CD4-positive, alpha-beta T cell treated with Interleukin-6 for 4 hours (primary cell): ENCODE measurements around the gene RECQL5.
A peak's percentile ranks its signal among the peaks of the same experiment; 100 is the strongest.

ENCODE experiments used
- DNase-seq: peaks from one replicate; pipeline ENCODE4 v3.0.0-alpha.2; 2020; ENCODE audit warnings: mixed read lengths

RECQL5 gene

DNA sequence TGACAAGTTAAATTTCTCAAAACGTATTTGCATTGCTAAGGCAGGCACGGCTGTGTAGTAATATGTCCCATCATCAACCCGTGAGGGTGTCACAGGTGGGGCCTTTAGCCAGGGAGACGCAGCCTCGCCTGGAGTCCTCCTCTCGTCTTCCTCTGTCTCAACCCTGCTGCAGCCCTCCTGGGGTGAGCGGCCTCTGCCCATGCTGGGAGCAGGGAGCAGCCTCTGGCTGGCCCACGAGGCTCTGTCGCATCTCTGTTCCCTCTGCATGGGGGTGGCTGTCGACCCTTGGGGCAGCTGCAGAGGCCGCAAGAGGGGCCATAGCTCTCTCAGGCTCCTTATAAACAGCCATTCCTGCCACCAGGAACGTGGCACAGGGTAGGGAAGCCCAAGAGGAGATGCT is 34.5 kb downstream of the RECQL5 start:
- DNase-seq = no peak

DNA sequence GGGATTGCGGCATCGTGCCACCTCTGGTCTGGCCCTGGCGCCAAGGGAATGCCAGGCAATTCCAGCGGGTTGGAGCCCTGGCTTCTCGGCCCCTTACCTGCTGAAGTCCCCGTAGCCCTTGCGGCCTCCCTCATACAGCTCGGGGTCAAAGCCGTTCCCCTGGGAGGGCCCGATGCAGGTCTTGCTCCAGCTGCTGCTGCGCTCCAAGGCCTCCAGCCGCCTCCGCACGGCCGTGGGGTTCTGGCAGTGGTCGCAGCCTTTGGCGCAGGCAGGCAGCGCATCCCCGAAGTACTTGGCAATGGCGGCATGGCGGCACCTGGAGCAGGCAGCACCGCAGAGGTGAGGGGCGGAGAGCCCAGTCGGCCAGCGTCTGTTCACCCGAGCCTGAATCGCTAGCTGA is 35.6 kb downstream of the RECQL5 start:
- no peak for DNase-seq

DNA sequence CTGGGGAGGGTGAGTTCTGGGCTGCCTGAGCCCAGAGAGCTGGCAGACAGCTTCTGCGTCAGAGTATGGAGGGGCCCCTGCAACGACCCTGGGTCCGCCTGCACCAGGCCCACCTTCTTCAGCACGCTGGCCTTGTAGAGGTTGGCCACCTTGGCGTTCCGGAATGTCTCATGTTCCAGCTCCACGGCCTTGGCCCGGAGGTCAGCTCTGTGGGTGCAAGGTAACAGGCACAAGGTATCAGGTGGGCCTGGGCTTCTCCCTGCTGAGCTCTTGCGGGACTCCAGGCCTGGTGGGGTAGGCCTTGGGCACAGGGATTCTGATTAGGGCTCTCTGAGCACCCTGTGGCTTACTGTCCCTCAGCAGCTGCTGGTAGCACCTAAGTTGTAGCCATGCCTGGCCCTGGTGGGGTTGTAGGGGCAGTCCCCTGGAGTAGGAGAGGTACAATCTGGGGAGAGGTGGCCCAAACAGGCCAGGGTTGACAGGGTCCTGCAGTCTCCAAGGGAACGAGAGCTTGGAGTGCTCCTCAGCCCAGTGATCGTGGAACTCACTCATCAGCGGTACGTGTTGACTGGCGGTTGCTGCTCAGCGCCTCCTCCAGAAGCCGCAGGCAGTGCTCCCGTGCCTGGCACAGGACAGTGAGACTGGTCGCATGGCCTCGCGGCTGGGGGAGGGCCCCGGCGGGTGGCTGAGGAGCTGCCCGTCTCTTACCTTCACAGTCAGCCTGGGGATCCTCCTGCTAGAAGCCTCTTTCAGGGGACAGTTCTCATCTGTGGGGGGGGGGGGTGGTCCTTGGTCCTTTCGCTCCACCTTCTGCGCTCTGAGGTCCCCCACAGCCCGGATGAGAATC is 36.7 kb downstream of the RECQL5 start:
- DNase-seq = no peak

DNA sequence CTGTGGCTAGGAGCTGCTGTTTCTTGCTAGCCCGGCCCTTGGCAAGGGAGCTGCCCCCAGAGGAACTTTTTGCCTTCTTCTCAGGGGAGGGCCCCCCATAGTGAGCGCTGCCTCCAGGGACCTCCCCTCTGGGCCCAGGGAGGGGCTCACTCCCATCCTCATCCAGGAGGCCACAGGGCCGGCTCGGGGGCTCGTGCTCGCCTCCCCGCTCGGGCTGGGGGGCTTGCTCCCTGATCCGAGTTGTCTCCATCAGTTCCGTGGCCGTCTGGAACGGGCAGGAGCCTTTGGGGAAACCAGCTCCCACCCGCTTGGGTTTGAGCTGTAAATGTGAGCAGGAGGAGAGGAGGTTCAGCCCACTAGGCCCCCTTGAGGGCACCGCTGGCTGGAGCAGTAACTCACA is 37.8 kb downstream of the RECQL5 start:
- DNase-seq = no peak

DNA sequence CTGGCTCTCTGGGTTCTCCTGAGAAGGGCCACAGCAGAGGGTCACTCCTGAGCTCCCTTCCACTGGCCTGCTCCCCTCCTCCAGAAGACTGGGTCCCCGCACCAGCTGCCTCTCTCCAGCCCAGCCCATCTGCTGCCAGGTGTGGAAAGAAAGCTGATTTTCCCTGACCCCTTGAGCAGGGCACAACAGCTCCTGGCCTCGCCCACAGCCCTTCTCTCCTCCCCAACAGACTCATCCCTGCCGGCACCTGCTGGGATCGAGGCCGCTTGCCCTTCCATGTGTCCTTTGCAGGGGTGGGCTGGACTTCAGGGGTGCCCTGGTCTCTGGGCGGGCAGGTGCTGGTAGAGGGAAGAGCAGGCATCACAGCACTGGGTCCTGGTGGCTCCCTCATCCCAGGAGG is 38.5 kb downstream of the RECQL5 start:
- DNase-seq = no peak

DNA sequence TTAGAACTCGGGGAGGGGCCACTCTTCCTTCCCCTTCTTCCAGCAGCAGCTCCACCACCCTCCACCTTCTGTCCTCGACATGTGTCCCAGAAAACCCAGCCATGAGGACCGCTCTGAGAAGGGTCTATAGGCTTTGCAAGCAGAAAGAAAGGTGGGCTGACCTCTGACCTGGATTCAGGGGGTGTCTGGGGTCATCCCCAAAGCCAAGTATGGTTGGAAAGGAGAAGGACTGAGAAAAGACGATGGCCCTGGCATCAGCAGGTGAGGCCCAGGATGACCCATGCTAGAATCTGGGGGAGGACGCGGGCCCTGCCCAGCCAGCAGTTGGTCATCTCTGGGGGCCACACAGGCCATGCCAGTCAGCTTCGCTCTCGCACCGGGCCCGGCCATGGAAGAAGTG is 39.9 kb downstream of the RECQL5 start:
- no peak for DNase-seq

DNA sequence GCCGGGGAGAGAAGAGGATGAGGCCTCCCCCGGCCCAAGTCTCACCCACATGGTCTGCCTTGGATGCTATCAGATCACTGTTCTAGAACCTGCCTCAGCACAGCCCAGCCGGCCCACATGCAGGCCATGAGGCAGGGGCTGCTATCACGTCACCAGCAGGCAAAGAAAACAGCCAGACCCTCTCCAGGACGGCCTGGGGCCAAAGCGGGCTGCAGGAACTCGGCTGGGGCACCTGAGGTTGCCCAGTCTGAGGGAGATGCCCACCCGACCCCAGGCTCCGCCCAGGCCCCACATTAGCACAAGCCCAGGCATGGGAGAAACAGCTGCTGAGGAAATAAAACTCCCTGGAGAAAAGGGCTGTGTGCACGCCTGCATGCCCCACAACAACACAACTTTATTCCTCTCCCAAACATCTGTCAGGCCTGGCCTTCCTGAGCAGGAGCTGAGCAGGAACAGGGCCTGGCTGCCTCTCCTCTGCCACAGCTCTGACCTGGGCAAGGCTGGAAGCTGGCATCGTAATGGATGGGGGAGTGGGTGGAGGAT is 40.4 kb downstream of the RECQL5 start:
- DNase-seq = no peak

DNA sequence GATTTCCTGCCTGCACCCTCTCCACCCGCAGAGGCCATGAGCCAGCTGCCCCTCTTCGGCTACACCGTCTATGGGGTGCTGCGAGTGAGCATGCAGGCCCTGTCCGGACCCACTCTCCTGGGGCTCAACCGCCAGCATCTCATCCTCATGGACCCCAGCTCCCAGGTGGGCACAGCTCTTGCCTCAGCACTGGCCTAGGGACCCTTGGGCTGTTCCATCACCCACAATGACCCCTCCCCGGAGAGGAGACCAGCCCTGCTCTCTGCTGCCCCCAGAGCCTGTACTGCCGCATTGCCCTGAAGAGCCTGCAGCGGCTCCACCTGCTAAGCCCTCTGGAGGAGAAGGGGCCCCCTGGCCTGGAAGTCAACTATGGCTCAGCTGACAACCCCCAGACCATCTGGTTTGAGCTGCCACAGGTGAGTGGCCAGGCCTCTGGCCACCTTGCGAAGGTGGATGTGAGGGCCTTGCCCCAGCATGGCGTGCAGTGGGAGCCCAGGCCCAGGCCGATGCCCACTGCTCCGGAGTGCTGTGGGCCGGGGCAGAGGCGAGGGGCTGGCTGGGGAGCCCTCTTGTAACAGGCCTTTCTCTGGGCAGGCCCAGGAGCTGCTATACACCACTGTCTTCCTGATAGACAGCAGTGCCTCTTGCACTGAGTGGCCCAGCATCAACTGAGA is 41.0 kb downstream of the RECQL5 start:
- DNase-seq = no peak

DNA sequence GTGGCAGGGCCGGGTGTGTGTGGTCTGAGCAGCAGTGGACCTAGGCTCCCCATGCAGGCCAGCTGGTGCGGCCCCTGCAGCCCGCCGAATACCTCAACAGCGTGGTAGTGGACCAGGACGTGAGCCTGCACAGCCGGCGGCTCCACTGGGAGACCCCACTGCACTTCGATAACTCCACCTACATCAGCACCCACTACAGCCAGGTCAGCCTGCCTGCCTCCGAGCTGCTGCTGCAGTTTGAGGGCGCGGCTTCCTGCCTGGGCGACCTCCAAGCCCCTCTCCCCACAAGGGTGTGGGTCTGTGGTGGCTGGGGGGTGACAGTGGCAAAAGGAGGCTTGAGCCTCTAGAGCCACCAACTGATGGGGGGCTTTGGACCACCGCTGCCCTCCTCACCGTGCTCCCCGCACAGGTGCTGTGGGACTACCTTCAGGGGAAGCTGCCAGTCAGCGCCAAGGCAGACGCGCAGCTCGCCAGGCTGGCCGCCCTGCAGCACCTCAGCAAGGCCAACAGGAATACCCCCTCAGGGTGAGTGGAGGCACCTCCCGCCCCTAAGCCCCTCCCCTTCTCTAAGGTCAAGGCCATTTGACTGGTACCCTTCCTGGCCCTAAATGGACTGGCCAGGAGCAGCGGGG is 42.1 kb downstream of the RECQL5 start:
- no peak for DNase-seq

DNA sequence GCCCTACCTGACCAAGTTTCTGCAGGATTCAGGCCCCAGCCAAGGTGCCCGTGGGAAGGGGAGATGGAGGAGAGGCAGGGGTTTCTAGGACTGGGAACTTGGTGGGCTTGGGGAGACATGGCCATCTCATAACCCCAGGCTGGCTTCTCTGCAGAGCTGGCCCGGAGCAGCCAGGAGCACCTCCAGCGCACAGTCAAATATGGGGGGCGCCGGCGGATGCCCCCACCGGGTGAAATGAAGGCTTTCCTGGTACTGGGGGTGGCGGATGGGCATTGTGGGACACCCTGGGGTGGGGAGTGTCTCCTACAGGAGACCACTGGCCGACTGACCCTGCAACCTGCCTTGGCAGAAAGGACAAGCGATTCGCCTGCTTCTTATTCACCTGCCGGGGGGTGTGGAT is 42.9 kb downstream of the RECQL5 start:
- no peak for DNase-seq

DNA sequence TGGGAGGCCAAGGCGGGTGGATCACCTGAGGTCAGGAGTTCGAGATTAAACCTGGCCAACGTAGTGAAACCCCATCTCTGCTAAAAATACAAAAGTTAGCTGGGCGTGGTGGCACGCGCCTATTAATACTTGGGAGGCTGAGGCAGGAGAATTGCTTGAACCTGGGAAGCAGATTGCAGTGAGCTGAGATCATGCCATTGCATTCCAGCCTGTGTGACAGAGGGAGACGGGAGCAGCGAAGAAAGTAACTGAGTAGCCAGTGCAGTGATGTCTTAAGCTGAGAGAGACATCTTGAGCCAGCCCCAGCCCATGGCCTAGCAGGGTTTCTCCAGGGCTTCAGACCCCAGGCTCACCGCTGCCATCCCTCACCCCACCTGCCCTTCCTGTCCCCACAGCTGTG is 43.6 kb downstream of the RECQL5 start:
- no peak for DNase-seq

DNA sequence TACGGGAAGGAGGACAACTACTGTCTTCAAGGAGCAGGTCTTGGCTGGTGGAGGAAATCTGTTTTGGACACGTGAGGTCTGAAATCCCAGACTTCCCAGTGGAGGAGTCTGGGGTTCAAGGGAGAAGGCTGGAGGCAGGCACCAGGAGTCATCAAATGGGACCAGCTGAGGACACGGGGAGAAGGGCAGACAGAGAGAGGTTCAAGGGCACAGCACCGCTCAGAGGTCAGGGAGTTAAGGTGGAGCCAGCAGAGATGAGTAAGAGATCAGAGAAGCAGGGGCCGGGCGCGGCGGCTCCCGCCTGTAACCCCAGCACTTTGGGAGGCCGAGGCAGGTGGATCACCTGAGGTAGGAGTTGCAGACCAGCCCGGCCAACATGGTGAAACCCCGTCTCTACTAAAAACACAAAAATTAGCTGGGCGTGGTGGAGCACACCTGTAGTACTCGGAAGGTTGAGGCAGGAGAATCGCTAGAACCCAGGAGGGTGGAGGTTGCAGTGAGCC is 44.1 kb downstream of the RECQL5 start:
- DNase-seq = no peak

DNA sequence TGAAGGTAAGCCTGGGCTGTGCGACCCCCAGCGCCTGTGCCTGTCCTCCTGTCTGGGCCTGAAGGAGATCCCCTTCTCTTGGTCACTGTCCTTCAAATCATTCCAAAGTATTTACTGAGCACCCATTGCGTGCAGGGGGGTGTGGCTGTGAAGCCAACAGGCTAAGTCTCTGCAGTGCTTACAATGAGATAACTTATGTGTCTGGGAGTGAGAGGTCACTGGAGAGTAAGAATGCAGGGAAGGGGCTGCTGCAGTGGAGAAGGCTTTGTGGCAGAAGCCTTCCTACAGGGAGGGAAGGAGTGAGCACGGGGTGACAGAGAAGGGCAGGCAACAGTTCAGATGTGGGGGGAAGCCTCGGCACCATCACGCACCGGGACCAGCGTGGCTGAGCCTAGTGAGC is 44.9 kb downstream of the RECQL5 start:
- no peak for DNase-seq

DNA sequence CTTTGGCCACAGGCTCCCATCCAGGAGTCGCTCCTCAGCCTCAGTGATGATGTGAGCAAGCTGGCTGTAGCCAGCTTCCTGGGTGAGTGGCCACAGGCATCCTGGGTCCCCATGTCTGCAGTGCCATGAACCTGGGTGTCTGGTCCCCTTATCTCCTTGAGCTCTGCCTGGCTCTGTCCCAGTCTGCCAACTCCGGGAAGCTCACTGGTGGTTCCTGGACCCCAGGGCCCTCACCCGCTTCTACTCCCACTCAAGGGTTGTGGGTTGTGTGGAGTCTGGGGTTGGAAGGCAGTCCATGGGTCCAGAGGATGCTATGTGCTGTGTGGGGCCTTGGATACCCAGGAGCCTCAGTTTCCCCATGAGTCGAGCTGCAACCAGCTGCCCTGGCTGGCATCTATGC is 45.5 kb downstream of the RECQL5 start:
- no peak for DNase-seq

DNA sequence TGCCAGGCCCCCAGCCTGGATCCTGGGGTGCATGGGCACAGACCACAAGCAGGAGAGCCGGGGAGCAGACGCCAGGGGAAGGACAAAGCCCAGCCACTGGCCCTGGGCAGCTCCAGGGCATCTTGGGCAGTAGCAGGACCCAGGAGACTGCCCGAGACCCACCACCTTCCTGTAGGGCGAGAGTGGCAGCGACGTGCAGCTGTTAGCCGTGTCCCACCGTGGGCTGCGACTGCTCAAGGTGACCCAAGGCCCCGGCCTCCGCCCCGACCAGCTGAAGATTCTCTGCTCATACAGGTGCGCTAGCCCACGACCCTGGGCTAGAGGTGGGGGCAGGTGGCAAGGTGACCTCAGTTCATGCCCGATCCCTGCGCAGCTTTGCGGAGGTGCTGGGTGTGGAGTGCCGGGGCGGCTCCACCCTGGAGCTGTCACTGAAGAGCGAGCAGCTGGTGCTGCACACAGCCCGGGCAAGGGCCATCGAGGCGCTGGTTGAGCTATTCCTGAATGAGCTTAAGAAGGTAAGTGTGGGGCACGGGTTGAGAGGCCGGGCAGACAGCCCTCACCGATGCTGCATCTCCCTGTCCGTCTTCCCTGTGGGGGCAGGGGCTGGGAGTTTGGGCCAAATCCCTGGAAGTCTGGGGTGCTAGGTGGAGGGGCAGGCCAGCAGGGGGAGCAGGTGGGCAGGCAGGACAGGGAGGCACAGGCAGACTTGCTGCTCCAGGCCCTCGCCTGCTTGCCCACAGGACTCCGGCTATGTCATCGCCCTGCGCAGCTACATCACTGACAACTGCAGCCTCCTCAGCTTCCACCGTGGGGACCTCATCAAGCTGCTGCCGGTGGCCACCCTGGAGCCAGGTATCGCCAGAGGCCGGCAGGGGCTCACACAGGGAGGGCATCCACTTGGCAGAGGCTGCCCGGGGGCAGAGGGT is 47.2 kb downstream of the RECQL5 start:
- DNase-seq = peak; percentile 31

DNA sequence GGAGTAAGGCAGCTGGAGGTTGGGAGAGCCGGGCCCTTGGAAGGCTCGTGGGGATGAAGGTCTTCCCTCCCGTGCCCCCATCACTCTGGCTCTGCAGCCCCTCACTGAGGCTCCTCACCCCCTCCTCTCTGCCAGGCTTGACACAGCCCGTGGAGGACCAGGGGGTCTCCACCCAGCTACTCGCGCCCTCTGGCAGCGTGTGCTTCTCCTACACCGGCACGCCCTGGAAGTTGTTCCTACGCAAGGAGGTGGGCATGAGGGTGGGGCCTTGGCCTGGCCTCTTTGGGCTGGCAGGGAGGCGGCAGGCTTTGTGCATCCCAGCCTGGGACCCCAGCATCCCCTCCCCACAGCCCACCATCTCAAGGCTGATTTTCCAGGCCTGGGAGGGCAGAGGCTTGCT is 49.3 kb downstream of the RECQL5 start:
- DNase-seq = no peak

DNA sequence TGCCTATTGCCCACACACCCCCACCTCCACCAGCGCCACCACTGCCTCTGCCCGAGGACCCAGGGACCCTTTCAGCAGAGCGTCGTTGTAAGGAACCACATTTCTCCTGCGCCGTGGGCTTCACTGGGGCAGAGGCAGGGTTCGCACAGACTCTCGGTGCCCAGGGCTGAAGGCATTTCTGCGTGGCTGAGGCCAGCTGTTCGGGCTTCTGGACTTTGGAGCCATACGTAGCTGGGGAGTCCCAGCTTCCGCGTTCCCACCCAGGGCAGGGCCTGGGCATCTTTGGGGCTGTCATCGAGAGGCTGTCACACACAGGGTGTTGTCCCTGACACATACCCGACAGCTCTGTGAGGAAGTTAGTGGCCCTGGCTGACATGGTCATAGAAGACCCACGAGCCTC is 49.7 kb downstream of the RECQL5 start:
- DNase-seq = no peak

DNA sequence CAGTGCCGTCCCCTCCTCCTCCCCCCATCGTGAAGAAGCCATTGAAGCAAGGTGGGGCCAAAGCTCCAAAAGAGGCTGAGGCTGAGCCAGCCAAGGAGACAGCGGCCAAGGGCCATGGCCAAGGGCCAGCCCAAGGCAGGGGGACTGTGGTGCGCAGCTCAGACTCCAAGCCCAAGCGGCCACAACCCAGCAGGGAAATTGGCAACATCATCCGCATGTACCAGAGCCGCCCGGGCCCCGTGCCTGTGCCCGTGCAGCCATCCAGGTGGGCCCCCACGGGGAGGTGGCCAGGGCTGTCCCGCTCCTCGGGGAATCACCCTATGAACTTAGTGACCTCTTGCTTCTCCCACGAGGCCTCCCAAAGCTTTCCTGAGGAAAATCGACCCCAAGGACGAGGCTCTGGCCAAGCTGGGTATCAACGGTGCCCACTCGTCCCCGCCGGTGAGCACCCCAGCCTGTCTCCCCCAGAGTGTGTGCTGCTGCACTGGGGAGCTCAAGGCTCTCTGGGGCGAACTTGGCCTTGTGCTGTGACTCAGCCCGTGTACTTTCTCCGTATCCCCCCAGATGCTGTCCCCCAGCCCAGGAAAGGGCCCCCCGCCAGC is 50.3 kb downstream of the RECQL5 start:
- no peak for DNase-seq

DNA sequence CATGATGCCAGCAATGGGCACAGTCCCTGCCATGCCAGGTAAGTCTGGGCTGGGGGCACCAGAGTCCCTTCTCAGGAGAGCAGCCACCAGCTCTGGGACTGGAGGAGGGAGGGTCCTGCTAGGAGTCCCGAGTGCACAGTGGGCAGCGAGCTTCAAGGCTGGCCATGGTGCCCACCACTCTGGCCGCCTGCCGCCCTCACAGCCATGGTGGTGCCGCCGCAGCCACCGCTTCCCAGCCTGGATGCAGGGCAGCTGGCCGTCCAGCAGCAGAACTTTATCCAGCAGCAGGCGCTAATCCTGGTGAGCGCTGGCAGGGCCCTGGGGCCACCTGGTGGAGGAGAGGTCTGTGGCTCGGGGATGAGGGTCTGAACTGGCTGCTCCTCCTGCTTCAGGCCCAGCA is 51.7 kb downstream of the RECQL5 start:
- DNase-seq = no peak

DNA sequence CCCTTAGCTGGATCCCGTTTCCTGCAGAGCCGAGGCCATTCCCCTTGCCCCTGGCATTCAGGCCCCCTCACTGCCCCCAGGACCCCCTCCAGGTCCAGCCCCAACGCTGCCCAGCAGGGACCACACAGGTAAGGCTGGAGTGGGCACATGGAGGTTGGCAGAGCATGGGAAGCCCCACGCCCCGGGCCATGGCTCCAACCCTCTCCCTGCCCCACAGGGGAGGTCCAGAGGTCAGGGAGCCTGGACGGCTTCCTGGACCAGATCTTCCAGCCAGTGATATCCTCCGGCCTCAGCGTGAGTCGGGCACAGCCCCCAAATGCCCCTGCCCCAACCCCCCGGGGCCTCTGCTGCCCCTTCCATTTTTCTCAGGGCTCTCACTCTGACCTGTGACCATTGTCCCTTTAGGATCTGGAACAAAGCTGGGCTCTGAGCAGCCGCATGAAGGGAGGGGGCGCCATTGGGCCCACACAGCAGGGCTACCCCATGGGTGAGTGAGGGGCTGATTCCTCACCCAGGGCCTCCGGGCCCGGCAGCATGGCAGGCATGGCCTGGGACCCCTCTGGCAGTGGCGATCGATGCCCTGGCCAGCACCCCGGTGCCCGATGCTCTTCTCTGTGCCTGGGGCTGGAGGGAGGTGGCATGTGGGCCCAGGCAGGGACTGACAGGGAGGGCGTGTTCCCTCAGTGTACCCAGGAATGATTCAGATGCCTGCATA is 52.2 kb downstream of the RECQL5 start:
- DNase-seq = no peak

DNA sequence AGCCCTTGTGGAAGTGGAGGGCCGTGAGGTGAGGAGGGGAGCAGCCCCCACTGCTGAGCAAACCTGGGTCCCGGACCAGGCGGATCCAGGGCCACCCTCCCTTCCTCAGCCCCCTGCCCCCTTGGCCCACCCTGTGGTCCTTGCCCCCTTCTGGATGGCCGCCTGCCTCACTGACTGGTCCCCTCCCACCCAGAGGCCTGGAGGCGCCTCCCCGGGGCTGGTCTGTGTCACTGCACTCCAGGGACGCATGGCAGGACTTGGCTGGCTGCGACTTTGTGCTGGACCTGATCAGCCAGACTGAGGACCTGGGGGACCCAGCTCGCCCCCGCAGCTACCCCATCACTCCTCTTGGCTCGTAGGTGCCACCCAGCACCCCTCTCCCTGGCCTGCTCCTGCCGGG is 52.9 kb downstream of the RECQL5 start:
- DNase-seq = no peak
